ACC112 (cell line): ENCODE measurements around the gene ADAMTSL3.
A peak's percentile ranks its signal among the peaks of the same experiment; 100 is the strongest.
"Not testable (repeated sequence)": the region's sequence is repeated elsewhere in the genome, so short reads cannot be mapped to it uniquely, and the experiment has no call there.

Experiments used
- H2AFZ ChIP-seq: fragments of 200-600 bp; sonication (generic); one replicate; pipeline ENCODE4 v1.6.0; 2017; ENCODE audit warnings: antibody characterized with exemption, low read length; ENCODE audit not compliant: unreplicated experiment
- H3K27ac ChIP-seq: fragments of 200-600 bp; sonication (generic); 2 replicates; pipeline ENCODE4 v1.5.1; 2014; ENCODE audit warnings: low read depth, mild to moderate bottlenecking, antibody characterized with exemption, low read length, moderate library complexity
- H3K27me3 ChIP-seq: fragments of 200-600 bp; sonication (generic); 2 replicates; pipeline ENCODE4 v1.6.1; 2014; ENCODE audit warnings: mild to moderate bottlenecking, antibody characterized with exemption, low read length, moderate library complexity, mixed read lengths; ENCODE audit not compliant: insufficient read depth
- H3K36me3 ChIP-seq: fragments of 200-600 bp; sonication (generic); 2 replicates; pipeline ENCODE4 v1.6.1; 2016; ENCODE audit warnings: mild to moderate bottlenecking, antibody characterized with exemption, low read length, moderate library complexity, mixed read lengths; ENCODE audit not compliant: insufficient read depth
- H3K4me1 ChIP-seq: fragments of 200-600 bp; sonication (generic); one replicate; pipeline ENCODE4 v1.6.1; 2016; ENCODE audit warnings: low read length, mixed read lengths; ENCODE audit not compliant: insufficient read depth, unreplicated experiment, control insufficient read depth
- H3K4me3 ChIP-seq: fragments of 200-600 bp; sonication (generic); 2 replicates; pipeline ENCODE4 v1.5.1; 2014; ENCODE audit warnings: mild to moderate bottlenecking, low read depth, low read length
- H3K79me2 ChIP-seq: fragments of 200-600 bp; sonication (generic); one replicate; pipeline ENCODE4 v1.6.0; 2016; ENCODE audit warnings: low read length; ENCODE audit not compliant: control insufficient read depth, unreplicated experiment, insufficient read depth

The ADAMTSL3 gene

GRCh38 chr15:84050076-84050475 is 396.2 kb downstream of the ADAMTSL3 start:
- Histone ChIP-seq H3K27me3 (peaks cover 11% of the 10 kb centered on the region; the same call in 1 of the 2 replicates), H3K27ac (no peak overlapping the region)

DNA sequence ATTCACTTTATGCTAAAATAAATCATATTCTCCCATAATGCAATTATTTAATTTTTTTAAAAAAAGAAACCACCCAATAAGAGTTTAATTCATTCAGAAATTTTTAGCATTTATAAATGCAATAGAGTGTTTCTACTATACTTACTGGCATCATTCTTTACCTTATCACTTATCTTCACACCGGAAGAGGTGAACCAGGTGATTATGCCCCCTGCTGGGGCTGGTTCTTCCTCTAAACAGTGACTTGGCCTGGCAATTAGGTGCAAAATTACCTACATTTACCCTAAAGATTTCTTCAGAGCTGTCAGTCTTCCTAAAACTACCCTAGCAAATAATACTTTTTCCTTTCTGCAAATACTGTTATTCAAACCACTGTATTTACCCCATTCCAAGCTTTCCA is 397.2 kb downstream of the ADAMTSL3 start:
- H3K4me3 ChIP-seq, H2AFZ ChIP-seq, H3K79me2 ChIP-seq, H3K27ac ChIP-seq, H3K4me1 ChIP-seq, H3K36me3 ChIP-seq: not testable (repeated sequence)
- peaks cover 11% of the 10 kb centered on the region; the same call in 1 of the 2 replicates for H3K27me3 ChIP-seq

More at GRCh38 chr15:84050076-84050475, 396.2 kb downstream of the ADAMTSL3 start:
- no peaks in the 10 kb centered on the region for H3K79me2 ChIP-seq
- H3K4me1 ChIP-seq = no peaks in the 10 kb centered on the region
- no peak overlapping the region for H2AFZ ChIP-seq
- H3K4me3 ChIP-seq = no peak overlapping the region
- no peaks in the 10 kb centered on the region for H3K36me3 ChIP-seq

DNA sequence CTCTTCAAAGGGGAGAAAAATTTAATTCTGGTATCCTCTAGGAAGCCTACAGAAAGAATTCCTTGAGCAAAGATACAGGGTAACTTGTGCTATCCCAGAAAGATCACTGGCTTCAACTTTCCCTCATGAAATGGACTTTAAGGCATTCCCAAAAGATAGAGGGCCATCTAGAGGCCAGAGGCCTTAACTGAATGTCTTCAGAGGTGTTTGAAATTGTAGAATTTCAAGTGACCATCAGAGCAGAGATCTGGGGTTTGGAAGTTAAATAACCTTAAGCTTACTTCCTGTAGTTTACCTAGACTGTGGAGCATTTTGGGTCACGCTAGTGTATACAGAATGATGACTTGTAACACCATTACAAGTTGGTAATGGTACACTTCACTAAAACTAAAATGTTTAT is 400.6 kb downstream of the ADAMTSL3 start:
- H3K36me3 ChIP-seq, H3K27me3 ChIP-seq, H3K27ac ChIP-seq, H3K4me1 ChIP-seq, H3K4me3 ChIP-seq, H2AFZ ChIP-seq, H3K79me2 ChIP-seq: not testable (repeated sequence)

GRCh38 chr15:84057714-84058331 is 403.9 kb downstream of the ADAMTSL3 start:
- no peaks in the 10 kb centered on the region for H3K79me2 ChIP-seq
- H3K4me3 ChIP-seq = no peak overlapping the region
- no peak overlapping the region for H2AFZ ChIP-seq
- no peaks in the 10 kb centered on the region for H3K4me1 ChIP-seq
- H3K27ac ChIP-seq = no peak overlapping the region
- peaks cover 3% of the 10 kb centered on the region; the same call in 1 of the 2 replicates for H3K27me3 ChIP-seq
- H3K36me3 ChIP-seq = no peaks in the 10 kb centered on the region

GRCh38 chr15:84063674-84064073 is 409.8 kb downstream of the ADAMTSL3 start:
- H3K4me3 ChIP-seq, H3K27ac ChIP-seq, H3K79me2 ChIP-seq, H3K36me3 ChIP-seq, H2AFZ ChIP-seq, H3K4me1 ChIP-seq: not testable (repeated sequence)
- H3K27me3 ChIP-seq = peaks cover 19% of the 10 kb centered on the region

DNA sequence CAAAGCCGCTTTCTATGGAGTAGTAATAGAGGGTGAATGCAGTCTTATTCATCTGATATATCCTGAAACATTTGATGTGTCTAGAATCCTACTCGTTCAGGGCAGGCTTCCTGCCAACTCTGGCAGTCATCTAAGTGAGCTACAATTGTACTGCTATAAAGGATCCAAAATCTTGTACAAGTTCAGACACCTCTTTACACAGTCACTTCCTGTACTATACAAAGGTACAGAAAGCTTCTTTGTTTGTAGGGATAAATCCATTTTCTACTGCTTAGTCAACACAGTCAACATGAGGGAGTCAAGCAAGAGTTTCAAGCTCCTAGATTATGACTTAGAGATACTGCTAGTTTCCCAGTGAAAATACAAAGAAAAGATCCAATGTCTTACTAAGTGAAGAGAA is 414.8 kb downstream of the ADAMTSL3 start:
- not testable (repeated sequence) for H2AFZ ChIP-seq, H3K79me2 ChIP-seq, H3K27ac ChIP-seq, H3K36me3 ChIP-seq, H3K4me1 ChIP-seq, H3K4me3 ChIP-seq
- peaks cover 21% of the 10 kb centered on the region for H3K27me3 ChIP-seq

DNA sequence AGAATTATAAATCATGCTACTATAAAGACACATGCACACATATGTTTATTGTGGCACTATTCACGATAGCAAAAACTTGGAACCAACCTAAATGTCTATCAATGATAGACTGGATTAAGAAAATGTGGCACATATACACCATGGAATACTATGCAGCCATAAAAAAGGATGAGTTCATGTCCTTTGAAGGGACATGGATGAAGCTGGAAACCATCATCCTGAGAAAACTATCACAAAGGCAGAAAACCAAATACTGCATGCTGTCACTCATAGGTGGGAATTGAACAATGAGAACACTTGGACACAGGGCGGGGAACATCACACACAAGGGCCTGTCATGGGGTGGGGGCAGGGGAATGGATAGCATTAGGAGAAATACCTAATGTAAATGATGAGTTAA is 424.1 kb downstream of the ADAMTSL3 start:
- not testable (repeated sequence) for H3K4me3 ChIP-seq, H3K27ac ChIP-seq, H3K4me1 ChIP-seq, H3K36me3 ChIP-seq, H2AFZ ChIP-seq, H3K79me2 ChIP-seq
- H3K27me3 ChIP-seq = peaks cover 37% of the 10 kb centered on the region

GRCh38 chr15:84079325-84079884 is 425.5 kb downstream of the ADAMTSL3 start:
- H3K27ac ChIP-seq, H2AFZ ChIP-seq, H3K4me1 ChIP-seq, H3K36me3 ChIP-seq, H3K79me2 ChIP-seq: not testable (repeated sequence)
- Histone ChIP-seq H3K27me3 (peaks cover 51% of the 10 kb centered on the region), H3K4me3 (peak overlapping the region; percentile 70; the same call in 1 of the 2 replicates)

DNA sequence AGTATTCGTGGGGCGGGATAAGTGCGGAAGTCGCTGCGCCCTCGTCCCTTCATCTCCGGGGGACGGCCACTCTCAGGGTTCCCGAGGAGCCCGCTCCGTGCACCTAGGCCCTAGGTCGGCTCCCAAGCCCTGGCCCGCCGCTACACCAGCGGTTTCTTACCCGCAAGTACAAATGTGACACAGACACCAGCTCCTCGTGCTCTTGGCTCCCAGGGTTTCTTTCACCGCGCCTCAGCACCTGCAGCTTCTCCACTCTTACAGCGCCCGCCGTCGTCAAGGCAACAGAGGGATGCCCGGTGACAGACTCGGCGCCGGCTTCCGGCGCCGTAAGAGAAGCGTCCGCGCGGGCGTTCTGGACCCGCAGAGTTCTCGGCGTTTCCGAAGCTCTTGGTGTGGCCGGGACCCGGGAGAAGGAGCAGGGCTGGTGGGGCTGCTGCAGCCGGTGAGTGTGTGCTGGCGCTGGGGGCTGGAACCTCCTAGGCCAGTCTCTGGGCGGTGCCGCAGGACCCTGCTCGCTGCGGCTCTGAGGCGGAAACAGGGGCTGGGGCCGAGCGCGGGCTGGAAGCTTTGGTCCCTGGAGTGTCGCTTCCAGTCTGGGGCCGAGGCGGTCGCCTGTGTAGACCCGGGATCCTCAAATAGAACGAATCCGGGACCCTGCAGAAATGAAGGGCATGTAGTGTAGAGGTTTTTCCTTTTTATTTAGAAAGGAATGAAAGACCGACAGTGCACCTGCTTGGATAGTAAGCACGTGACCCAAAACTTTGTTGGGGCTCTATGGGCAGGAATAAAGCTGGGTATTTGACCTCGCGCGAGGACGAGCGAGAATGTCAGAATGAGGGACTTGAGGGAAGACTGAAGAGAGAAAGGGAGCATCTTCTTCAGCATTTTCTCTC is 426.2 kb downstream of the ADAMTSL3 start:
- peak overlapping the region; percentile 70 for H3K4me3 ChIP-seq
- peaks cover 56% of the 10 kb centered on the region for H3K27me3 ChIP-seq
- H3K27ac ChIP-seq = no peak overlapping the region
- peaks cover 5% of the 10 kb centered on the region for H3K4me1 ChIP-seq
- H2AFZ ChIP-seq = peak overlapping the region; percentile 49
- H3K36me3 ChIP-seq = no peaks in the 10 kb centered on the region
- H3K79me2 ChIP-seq = no peaks in the 10 kb centered on the region

GRCh38 chr15:84080778-84081084 is 426.8 kb downstream of the ADAMTSL3 start:
- not testable (repeated sequence) for H3K4me1 ChIP-seq, H3K27ac ChIP-seq, H3K79me2 ChIP-seq, H3K36me3 ChIP-seq
- peak overlapping the region; percentile 70; the same call in 1 of the 2 replicates for H3K4me3 ChIP-seq
- peak overlapping the region; percentile 49 for H2AFZ ChIP-seq
- H3K27me3 ChIP-seq = peaks cover 61% of the 10 kb centered on the region
